ENCODE measurements around the gene GABRD.

GABRD gene

GRCh38 chr1:2055911-2056575 lies 36.9 kb downstream of the GABRD start:
- no peak for TF ChIP-seq CTCF (IDR thresholded peaks at IDR 0.05; ENCODE audit: control insufficient read depth, insufficient read depth, low read depth, low read length, missing control alignments)
- no peak for DNase-seq (ENCODE audit: low read depth)
- H3K4me3 ChIP-seq (ENCODE audit: control insufficient read depth, low read depth, low read length): no peak overlapping the region

GRCh38 chr1:2056955-2057590 lies 37.9 kb downstream of the GABRD start:
- TF ChIP-seq CTCF (IDR thresholded peaks at IDR 0.05; ENCODE audit: control insufficient read depth, insufficient read depth, low read depth, low read length, missing control alignments): no peak
- no peak for DNase-seq (ENCODE audit: low read depth)
- H3K4me3 ChIP-seq (ENCODE audit: control insufficient read depth, low read depth, low read length): no peak overlapping the region

GRCh38 chr1:2059290-2059953 lies 40.3 kb downstream of the GABRD start:
- DNase-seq (ENCODE audit: low read depth): no peak
- H3K4me3 ChIP-seq (ENCODE audit: control insufficient read depth, low read depth, low read length): no peak overlapping the region
- no peak for TF ChIP-seq CTCF (IDR thresholded peaks at IDR 0.05; ENCODE audit: control insufficient read depth, insufficient read depth, low read depth, low read length, missing control alignments)

- no peak overlapping the region for H3K4me3 ChIP-seq (ENCODE audit: control insufficient read depth, low read depth, low read length)
- TF ChIP-seq CTCF (IDR thresholded peaks at IDR 0.05; ENCODE audit: control insufficient read depth, insufficient read depth, low read depth, low read length, missing control alignments): no peak
- DNase-seq (ENCODE audit: low read depth): no peak
These were observed 40.9 kb downstream of the GABRD start for GRCh38 chr1:2060072-2060471.

- no peak for DNase-seq (ENCODE audit: low read depth)
- no peak for TF ChIP-seq CTCF (IDR thresholded peaks at IDR 0.05; ENCODE audit: control insufficient read depth, insufficient read depth, low read depth, low read length, missing control alignments)
- no peak overlapping the region for H3K4me3 ChIP-seq (ENCODE audit: control insufficient read depth, low read depth, low read length)
These were observed 41.4 kb downstream of the GABRD start for GRCh38 chr1:2060535-2060934.

- no peak overlapping the region for H3K4me3 ChIP-seq (ENCODE audit: control insufficient read depth, low read depth, low read length)
- no peak for DNase-seq (ENCODE audit: low read depth)
- TF ChIP-seq CTCF (IDR thresholded peaks at IDR 0.05; ENCODE audit: control insufficient read depth, insufficient read depth, low read depth, low read length, missing control alignments): no peak
These were observed 42.1 kb downstream of the GABRD start for GRCh38 chr1:2061065-2061778.

Data from AG09309 (cell line).